Activated CD4-positive, alpha-beta memory T cell treated with anti-CD3 and anti-CD28 coated beads, Interleukin-2, amount 10 ng/mL, durations not matched to agents 7 days and 5 days (primary cell): ENCODE data around the gene RBBP6. TPM values are rescaled to one million over a fixed set of nuclear protein-coding genes. Genes with fewer than 3 reads are reported as not detected.
"Not testable (repeated sequence)": the region's sequence is repeated elsewhere in the genome, so short reads cannot be mapped to it uniquely, and the experiment has no call there.

Source experiments
- CTCF ChIA-PET: fragments of 350-600 bp; sonication (Branson Sonifier 250); formaldehyde crosslinking; loops from one replicate; lab custom pipeline; 2021; ENCODE audit warnings: antibody characterized with exemption, inconsistent platforms; lab: Charles Lee
- POLR2A ChIA-PET: fragments of 350-600 bp; sonication (Branson Sonifier 250); formaldehyde crosslinking; loops from one replicate; lab custom pipeline; 2021; ENCODE audit warnings: antibody characterized with exemption; lab: Charles Lee
- DNase-seq: peaks from one replicate; pipeline ENCODE4 v3.0.0-alpha.2; 2020
- H3K27ac Mint-ChIP-seq: one replicate; pipeline ENCODE4 v1.8.0; 2021; ENCODE audit warnings: mild to moderate bottlenecking, mixed read lengths
- H3K27me3 Mint-ChIP-seq: one replicate; pipeline ENCODE4 v1.8.0; 2021; ENCODE audit warnings: mixed read lengths
- H3K36me3 Mint-ChIP-seq: one replicate; pipeline ENCODE4 v1.8.0; 2021; ENCODE audit warnings: low read depth, mixed read lengths
- H3K4me1 Mint-ChIP-seq: one replicate; pipeline ENCODE4 v1.8.0; 2021; ENCODE audit warnings: mixed read lengths
- H3K4me3 Mint-ChIP-seq: one replicate; pipeline ENCODE4 v1.8.0; 2021; ENCODE audit warnings: mild to moderate bottlenecking, mixed read lengths
- H3K9me3 Mint-ChIP-seq: one replicate; pipeline ENCODE4 v1.8.0; 2021; ENCODE audit warnings: mixed read lengths
- total RNA-seq, 2 experiments: library from RNA; stranded (reverse); gene quantifications; one replicate each; pipeline ENCODE4 v1.2.3, GENCODE V29; 2021

The RBBP6 gene
- 10 to 100 TPM; 66.8 to 68.6 TPM for total RNA-seq

- H3K36me3 Mint-ChIP-seq = peaks cover 39% of the 10 kb centered on the region
- DNase-seq = peak; percentile 94
- no peaks in the 10 kb centered on the region for H3K9me3 Mint-ChIP-seq
- peak within 1 kb of the TSS; percentile 100 for H3K27ac Mint-ChIP-seq
- POLR2A ChIA-PET = interaction anchor here (0.8 to 1.5 kb wide), 13 partner anchors 9 to 698 kb away, joined by 3 to 7 read pairs (median 4); partner anchors contain the start of gene ARHGAP17
- peak within 1 kb of the TSS; percentile 100 for H3K4me3 Mint-ChIP-seq
- H3K4me1 Mint-ChIP-seq = peaks cover 31% of the 10 kb centered on the region
- CTCF ChIA-PET = interaction anchor here (0.7 to 1.7 kb wide), 6 partner anchors 9 to 35 kb away, joined by 3 to 7 read pairs (median 4); no protein-coding TSS in a partner anchor
- no peaks in the 10 kb centered on the region for H3K27me3 Mint-ChIP-seq
Measured at GRCh38 chr16:24539295-24539849, at the start of gene RBBP6. Gene RBBP6 (plus strand): TSS chr16:24539566. CDS start chr16:24540627, 1,061 bp downstream.

GRCh38 chr16:24490866-24491265 lies 48.5 kb upstream of the RBBP6 start:
- Mint-ChIP-seq H3K4me3 (no peak overlapping the region), H3K4me1 (no peaks in the 10 kb centered on the region), H3K9me3 (no peaks in the 10 kb centered on the region), H3K36me3 (no peaks in the 10 kb centered on the region), H3K27me3 (peaks cover 8% of the 10 kb centered on the region), H3K27ac (no peak overlapping the region)
- CTCF ChIA-PET = interaction anchor here (0.9 to 2.5 kb wide), 3 partner anchors 14 to 238 kb away, joined by 3 to 6 read pairs (median 3); no protein-coding TSS in a partner anchor
- POLR2A ChIA-PET = no interaction called here
- DNase-seq = no peak

GRCh38 chr16:24491731-24492130 lies 47.6 kb upstream of the RBBP6 start:
- Mint-ChIP-seq H3K4me3 (no peak overlapping the region), H3K9me3 (no peaks in the 10 kb centered on the region), H3K4me1 (no peaks in the 10 kb centered on the region), H3K27me3 (peaks cover 8% of the 10 kb centered on the region), H3K36me3 (no peaks in the 10 kb centered on the region), H3K27ac (no peak overlapping the region)
- POLR2A ChIA-PET = no interaction called here
- DNase-seq = no peak
- CTCF ChIA-PET = interaction anchor here (2.5 kb wide), 1 partner anchor 13 kb away, joined by 6 read pairs; no protein-coding TSS in a partner anchor

- H3K4me3 Mint-ChIP-seq = no peak overlapping the region
- ChIA-PET POLR2A (no interaction called here), CTCF (no interaction called here)
- H3K9me3 Mint-ChIP-seq = no peaks in the 10 kb centered on the region
- no peaks in the 10 kb centered on the region for H3K36me3 Mint-ChIP-seq
- H3K27me3 Mint-ChIP-seq = peaks cover 8% of the 10 kb centered on the region
- H3K27ac Mint-ChIP-seq = no peak overlapping the region
- H3K4me1 Mint-ChIP-seq = no peaks in the 10 kb centered on the region
- DNase-seq = no peak
Measured at GRCh38 chr16:24493821-24494220, 45.5 kb upstream of the RBBP6 start.

GRCh38 chr16:24495207-24495606 lies 44.2 kb upstream of the RBBP6 start:
- POLR2A ChIA-PET = not testable (repeated sequence)

GRCh38 chr16:24497440-24497839 lies 41.9 kb upstream of the RBBP6 start:
- POLR2A ChIA-PET = no interaction called here
- H3K27ac Mint-ChIP-seq = no peak overlapping the region
- H3K4me1 Mint-ChIP-seq = peaks cover 2% of the 10 kb centered on the region
- H3K27me3 Mint-ChIP-seq = peaks cover 5% of the 10 kb centered on the region
- no peaks in the 10 kb centered on the region for H3K36me3 Mint-ChIP-seq
- no peak for DNase-seq
- H3K9me3 Mint-ChIP-seq = no peaks in the 10 kb centered on the region
- H3K4me3 Mint-ChIP-seq = no peak overlapping the region
- CTCF ChIA-PET = interaction anchor here (0.7 to 1.5 kb wide), 2 partner anchors 256 to 427 kb away, joined by 3 to 4 read pairs; no protein-coding TSS in a partner anchor

More at GRCh38 chr16:24495207-24495606, 44.2 kb upstream of the RBBP6 start:
- not testable (repeated sequence) for H3K36me3 Mint-ChIP-seq, H3K9me3 Mint-ChIP-seq, H3K4me3 Mint-ChIP-seq, H3K4me1 Mint-ChIP-seq, DNase-seq, H3K27me3 Mint-ChIP-seq, H3K27ac Mint-ChIP-seq
- CTCF ChIA-PET = interaction anchor here (1.0 kb wide), 1 partner anchor 424 kb away, joined by 7 read pairs; no protein-coding TSS in a partner anchor

- POLR2A ChIA-PET = no interaction called here
- no peaks in the 10 kb centered on the region for H3K9me3 Mint-ChIP-seq
- peak; percentile 19 for DNase-seq
- H3K4me1 Mint-ChIP-seq = peaks cover 2% of the 10 kb centered on the region
- H3K27me3 Mint-ChIP-seq = peaks cover 2% of the 10 kb centered on the region
- H3K36me3 Mint-ChIP-seq = no peaks in the 10 kb centered on the region
- no peak overlapping the region for H3K27ac Mint-ChIP-seq
- no peak overlapping the region for H3K4me3 Mint-ChIP-seq
- CTCF ChIA-PET = interaction anchor here (1.1 to 1.2 kb wide), 2 partner anchors 455 to 458 kb away, joined by 3 to 8 read pairs; no protein-coding TSS in a partner anchor
Measured at GRCh38 chr16:24499193-24499814, 40.1 kb upstream of the RBBP6 start.

- Mint-ChIP-seq H3K4me1 (peaks cover 4% of the 10 kb centered on the region), H3K27ac (no peak overlapping the region), H3K9me3 (no peaks in the 10 kb centered on the region), H3K4me3 (no peak overlapping the region), H3K36me3 (no peaks in the 10 kb centered on the region), H3K27me3 (peaks cover 7% of the 10 kb centered on the region)
- ChIA-PET CTCF (interaction anchor here (0.6 to 2.6 kb wide), 36 partner anchors 10 to 770 kb away, joined by 3 to 29 read pairs (median 5); partner anchors contain the start of genes CACNG3 and RBBP6), POLR2A (interaction anchor here (1.0 to 1.1 kb wide), 2 partner anchors 10 to 434 kb away, joined by 3 read pairs; no protein-coding TSS in a partner anchor)
- peak; percentile 64 for DNase-seq
Measured at GRCh38 chr16:24504472-24505345, 34.7 kb upstream of the RBBP6 start.

- no peaks in the 10 kb centered on the region for H3K9me3 Mint-ChIP-seq
- peaks cover 8% of the 10 kb centered on the region for H3K27me3 Mint-ChIP-seq
- ChIA-PET CTCF (interaction anchor here (0.9 to 2.6 kb wide), 11 partner anchors 9 to 706 kb away, joined by 4 to 29 read pairs (median 7); partner anchors contain the start of gene RBBP6), POLR2A (no interaction called here)
- H3K4me3 Mint-ChIP-seq = no peak overlapping the region
- H3K27ac Mint-ChIP-seq = no peak overlapping the region
- H3K4me1 Mint-ChIP-seq = peaks cover 3% of the 10 kb centered on the region
- no peak for DNase-seq
- no peaks in the 10 kb centered on the region for H3K36me3 Mint-ChIP-seq
Measured at GRCh38 chr16:24505959-24506358, 33.4 kb upstream of the RBBP6 start.

GRCh38 chr16:24507959-24508480 lies 31.3 kb upstream of the RBBP6 start:
- ChIA-PET CTCF (interaction anchor here (0.6 to 1.0 kb wide), 2 partner anchors 9 to 466 kb away, joined by 3 to 4 read pairs; no protein-coding TSS in a partner anchor), POLR2A (no interaction called here)
- H3K27ac Mint-ChIP-seq = no peak overlapping the region
- H3K36me3 Mint-ChIP-seq = no peaks in the 10 kb centered on the region
- peaks cover 7% of the 10 kb centered on the region for H3K27me3 Mint-ChIP-seq
- H3K4me1 Mint-ChIP-seq = peaks cover 3% of the 10 kb centered on the region
- DNase-seq = no peak
- no peaks in the 10 kb centered on the region for H3K9me3 Mint-ChIP-seq
- H3K4me3 Mint-ChIP-seq = no peak overlapping the region

- CTCF ChIA-PET = interaction anchor here (0.6 to 1.0 kb wide), 2 partner anchors 9 to 467 kb away, joined by 3 to 4 read pairs; no protein-coding TSS in a partner anchor
- Mint-ChIP-seq H3K27ac (no peak overlapping the region), H3K9me3 (no peaks in the 10 kb centered on the region), H3K27me3 (peaks cover 7% of the 10 kb centered on the region), H3K4me3 (no peak overlapping the region), H3K36me3 (no peaks in the 10 kb centered on the region), H3K4me1 (peaks cover 3% of the 10 kb centered on the region)
- POLR2A ChIA-PET = no interaction called here
- DNase-seq = no peak
Measured at GRCh38 chr16:24508614-24509013, 30.8 kb upstream of the RBBP6 start.

GRCh38 chr16:24509536-24509935 lies 29.8 kb upstream of the RBBP6 start:
- ChIA-PET CTCF (no interaction called here), POLR2A (no interaction called here)

More at GRCh38 chr16:24509536-24509935, 29.8 kb upstream of the RBBP6 start:
- peaks cover 3% of the 10 kb centered on the region for H3K4me1 Mint-ChIP-seq
- H3K9me3 Mint-ChIP-seq = no peaks in the 10 kb centered on the region
- peaks cover 7% of the 10 kb centered on the region for H3K27me3 Mint-ChIP-seq
- no peaks in the 10 kb centered on the region for H3K36me3 Mint-ChIP-seq
- H3K27ac Mint-ChIP-seq = no peak overlapping the region
- no peak for DNase-seq
- no peak overlapping the region for H3K4me3 Mint-ChIP-seq
